DND-41 (cell line): Measurements from ENCODE around the gene TMEM232.

Experiments
- ATAC-seq: fragments of 200-7000 bp; cut with Tn5 transposase; 3 replicates; pipeline ENCODE4 v1.9.1; 2021; ENCODE audit warnings: low read depth; ENCODE audit not compliant: insufficient read depth
- DNase-seq: peaks from one replicate; pipeline ENCODE4 v3.0.0-alpha.2; 2020
- H2AFZ ChIP-seq: 2 replicates; pipeline ENCODE4 v1.6.0; 2012; ENCODE audit warnings: low read depth, low read length
- H3K27ac ChIP-seq: 2 replicates; pipeline ENCODE4 v1.5.1; 2012; ENCODE audit warnings: low read length, inconsistent platforms
- H3K27me3 ChIP-seq: fragments of 200-600 bp; sonication (generic); 2 replicates; pipeline ENCODE4 v1.6.0; 2012; ENCODE audit warnings: low read length, mild to moderate bottlenecking, inconsistent platforms; ENCODE audit not compliant: insufficient read depth, poor library complexity
- H3K36me3 ChIP-seq: 2 replicates; pipeline ENCODE4 v1.5.1; 2012; ENCODE audit warnings: low read length, inconsistent platforms; ENCODE audit not compliant: insufficient read depth
- H3K4me1 ChIP-seq: 2 replicates; pipeline ENCODE4 v1.5.1; 2012; ENCODE audit warnings: mild to moderate bottlenecking, low read length; ENCODE audit not compliant: insufficient read depth
- H3K4me2 ChIP-seq: 2 replicates; pipeline ENCODE4 v1.6.0; 2012; ENCODE audit warnings: mild to moderate bottlenecking, moderate library complexity, low read length, inconsistent platforms; ENCODE audit not compliant: insufficient read depth
- H3K4me3 ChIP-seq, 2 experiments: fragments of 200-600 bp in 1 of 2; shearing (Covaris generic) in 1 of 2; 2 replicates each; pipeline ENCODE4 v1.5.1; 2012 to 2016; ENCODE audit warnings: inconsistent platforms in 2 of 2, low read length in 2 of 2, mild to moderate bottlenecking in 2 of 2, low read depth in 1 of 2, moderate library complexity in 1 of 2
- H3K79me2 ChIP-seq: 2 replicates; pipeline ENCODE4 v1.6.0; 2012; ENCODE audit warnings: low read length, inconsistent platforms; ENCODE audit not compliant: insufficient read depth
- H3K9ac ChIP-seq: 2 replicates; pipeline ENCODE4 v1.6.0; 2012; ENCODE audit warnings: low read depth, mild to moderate bottlenecking, inconsistent platforms, low read length, moderate library complexity
- H3K9me3 ChIP-seq: 2 replicates; pipeline ENCODE4 v1.5.1; 2012; ENCODE audit warnings: low read length, moderate library complexity, mild to moderate bottlenecking, inconsistent platforms; ENCODE audit not compliant: insufficient read depth, severe bottlenecking
- H4K20me1 ChIP-seq: 2 replicates; pipeline ENCODE4 v1.6.0; 2012; ENCODE audit warnings: low read length; ENCODE audit not compliant: insufficient read depth
- EZH2 ChIP-seq: IDR thresholded peaks from 3 replicates; pipeline ENCODE4 v1.6.1; 2012; ENCODE audit warnings: borderline replicate concordance, low read depth, mild to moderate bottlenecking, moderate library complexity, low read length, inconsistent platforms; ENCODE audit not compliant: severe bottlenecking
- TF ChIP-seq, protein P1 (sequence below): IDR thresholded peaks from 2 replicates; pipeline ENCODE4 v1.5.1; 2012; ENCODE audit warnings: borderline replicate concordance, low read length, moderate library complexity, mild to moderate bottlenecking; ENCODE audit not compliant: poor library complexity, severe bottlenecking; ENCODE audit errors: extremely low read depth

Gene TMEM232

GRCh38 chr5:110475529-110475928 is 250.9 kb downstream of the TMEM232 start:
- Histone ChIP-seq H3K36me3 (no peaks in the 10 kb centered on the region), H3K4me1 (no peaks in the 10 kb centered on the region), H4K20me1 (no peaks in the 10 kb centered on the region), H2AFZ (no peak overlapping the region), H3K9me3 (peaks cover 10% of the 10 kb centered on the region), H3K4me2 (no peak overlapping the region), H3K27ac (no peak overlapping the region), H3K27me3 (no peaks in the 10 kb centered on the region), H3K4me3 (no peak overlapping the region), H3K9ac (no peak overlapping the region), H3K79me2 (no peaks in the 10 kb centered on the region)
- no peak for TF ChIP-seq EZH2
- ATAC-seq: no peak
- no peak for DNase-seq

DNA sequence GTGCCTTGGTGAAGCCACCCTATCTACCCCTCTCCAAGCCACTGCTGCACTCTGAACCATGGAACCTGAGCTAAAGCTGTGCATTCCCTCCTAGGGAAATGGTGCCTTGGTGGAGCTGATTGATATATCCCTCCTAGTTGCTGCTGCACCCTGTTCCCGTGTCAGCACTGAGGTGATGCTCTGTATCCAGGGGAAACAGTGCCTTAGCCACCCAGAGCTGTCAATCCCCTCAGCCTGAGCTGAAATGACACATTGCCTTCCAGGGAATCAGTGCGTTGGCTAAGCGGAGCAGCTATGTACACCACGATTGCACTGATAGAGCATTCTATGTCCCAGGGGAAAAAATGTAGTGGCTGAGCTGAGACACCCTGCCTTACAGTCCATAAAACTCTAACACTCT is 257.0 kb downstream of the TMEM232 start:
- TF ChIP-seq, protein P1, sequence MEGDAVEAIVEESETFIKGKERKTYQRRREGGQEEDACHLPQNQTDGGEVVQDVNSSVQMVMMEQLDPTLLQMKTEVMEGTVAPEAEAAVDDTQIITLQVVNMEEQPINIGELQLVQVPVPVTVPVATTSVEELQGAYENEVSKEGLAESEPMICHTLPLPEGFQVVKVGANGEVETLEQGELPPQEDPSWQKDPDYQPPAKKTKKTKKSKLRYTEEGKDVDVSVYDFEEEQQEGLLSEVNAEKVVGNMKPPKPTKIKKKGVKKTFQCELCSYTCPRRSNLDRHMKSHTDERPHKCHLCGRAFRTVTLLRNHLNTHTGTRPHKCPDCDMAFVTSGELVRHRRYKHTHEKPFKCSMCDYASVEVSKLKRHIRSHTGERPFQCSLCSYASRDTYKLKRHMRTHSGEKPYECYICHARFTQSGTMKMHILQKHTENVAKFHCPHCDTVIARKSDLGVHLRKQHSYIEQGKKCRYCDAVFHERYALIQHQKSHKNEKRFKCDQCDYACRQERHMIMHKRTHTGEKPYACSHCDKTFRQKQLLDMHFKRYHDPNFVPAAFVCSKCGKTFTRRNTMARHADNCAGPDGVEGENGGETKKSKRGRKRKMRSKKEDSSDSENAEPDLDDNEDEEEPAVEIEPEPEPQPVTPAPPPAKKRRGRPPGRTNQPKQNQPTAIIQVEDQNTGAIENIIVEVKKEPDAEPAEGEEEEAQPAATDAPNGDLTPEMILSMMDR: no peak
- no peak for TF ChIP-seq EZH2

GRCh38 chr5:110463106-110463505 is 263.4 kb downstream of the TMEM232 start:
- Histone ChIP-seq H3K27me3 (no peaks in the 10 kb centered on the region), H3K79me2 (no peaks in the 10 kb centered on the region), H3K4me2 (no peak overlapping the region), H2AFZ (no peak overlapping the region), H3K4me3 (no peak overlapping the region), H3K9me3 (no peaks in the 10 kb centered on the region), H3K4me1 (no peaks in the 10 kb centered on the region), H3K9ac (no peak overlapping the region), H4K20me1 (no peaks in the 10 kb centered on the region), H3K27ac (no peak overlapping the region), H3K36me3 (no peaks in the 10 kb centered on the region)
- DNase-seq (no peak), ATAC-seq (no peak)
- TF ChIP-seq EZH2: no peak
- TF ChIP-seq, protein P1: no peak

More for the DNA sequence above, 257.0 kb downstream of the TMEM232 start:
- ATAC-seq (no peak), DNase-seq (no peak)
- Histone ChIP-seq H3K4me1 (no peaks in the 10 kb centered on the region), H2AFZ (no peak overlapping the region), H4K20me1 (no peaks in the 10 kb centered on the region), H3K9me3 (peaks cover 19% of the 10 kb centered on the region), H3K36me3 (no peaks in the 10 kb centered on the region), H3K9ac (no peak overlapping the region), H3K27ac (no peak overlapping the region), H3K4me2 (no peak overlapping the region), H3K4me3 (no peak overlapping the region), H3K27me3 (no peaks in the 10 kb centered on the region), H3K79me2 (no peaks in the 10 kb centered on the region)

GRCh38 chr5:110460837-110461236 is 265.6 kb downstream of the TMEM232 start:
- no peaks in the 10 kb centered on the region for H3K4me1 ChIP-seq
- H3K27ac ChIP-seq: no peak overlapping the region
- H3K36me3 ChIP-seq: no peaks in the 10 kb centered on the region
- no peak overlapping the region for H3K4me2 ChIP-seq
- ATAC-seq: no peak
- H3K79me2 ChIP-seq: no peaks in the 10 kb centered on the region
- H3K4me3 ChIP-seq: no peak overlapping the region
- no peak overlapping the region for H3K9ac ChIP-seq
- no peaks in the 10 kb centered on the region for H3K27me3 ChIP-seq
- no peaks in the 10 kb centered on the region for H3K9me3 ChIP-seq
- DNase-seq: no peak
- H2AFZ ChIP-seq: no peak overlapping the region
- no peaks in the 10 kb centered on the region for H4K20me1 ChIP-seq
- TF ChIP-seq, protein P1: no peak
